GM12878 (cell line): ENCODE data around the gene SOAT2. TPM values are rescaled to one million over a fixed set of nuclear protein-coding genes. Genes with fewer than 3 reads are reported as not detected.

Source experiments
- ATAC-seq: fragments of 200-7000 bp; cut with Tn5 transposase; 3 replicates; pipeline ENCODE4 v1.9.1; 2020; ENCODE audit warnings: mild to moderate bottlenecking, moderate library complexity
- BruUV-seq: library from RNA; stranded (reverse); fragments of 400-500 nt; replicated peaks from 2 replicates; lab custom pipeline; 2021; lab: Mats Ljungman, UMichigan
- CTCF ChIA-PET: fragments of 300-600 bp; sonication (Branson Sonifier 250); formaldehyde crosslinking; extraction: SDS; loops from one replicate; lab custom pipeline; 2021; ENCODE audit warnings: inconsistent platforms; lab: Yijun Ruan, JAX
- POLR2A ChIA-PET: fragments of 350-600 bp; formaldehyde crosslinking; extraction: SDS; loops from one replicate; lab custom pipeline; 2021; ENCODE audit warnings: inconsistent platforms; lab: Charles Lee
- RAD21 ChIA-PET: fragments of 300-600 bp; sonication (Branson Sonifier 250); formaldehyde crosslinking; loops from one replicate; lab custom pipeline; 2023; ENCODE audit warnings: antibody characterized with exemption; ENCODE audit not compliant: unreplicated experiment; lab: Charles Lee
- SMC1A ChIA-PET: fragments of 300-600 bp; sonication (Branson Sonifier 250); formaldehyde crosslinking; loops from one replicate; lab custom pipeline; 2023; ENCODE audit not compliant: unreplicated experiment, uncharacterized antibody; lab: Charles Lee
- DNase-seq: peaks from one replicate; pipeline ENCODE4 v3.0.0-alpha.2; 2011; ENCODE audit warnings: low read depth, low spot score
- FAIRE-seq: peaks from 3 replicates; lab custom pipeline; 2011; peaks lifted over from hg19 to GRCh38; lab: Jason Lieb, UNC
- H2AFZ ChIP-seq: 2 replicates; pipeline ENCODE4 v1.6.0; 2011; ENCODE audit warnings: low read depth, low read length, control low read depth; ENCODE audit not compliant: control insufficient read depth
- H3K27ac ChIP-seq: 2 replicates; pipeline ENCODE4 v1.5.1; 2011; ENCODE audit warnings: control low read depth; ENCODE audit not compliant: control insufficient read depth, insufficient read depth
- H3K27me3 ChIP-seq, 2 experiments: replicated peaks in 1 of 2; 2 replicates each; pipeline versions ENCODE4 v1.6.0 to v1.6.1; 2011; ENCODE audit warnings: low read length in 1 of 2; ENCODE audit not compliant: control insufficient read depth in 2 of 2, insufficient read depth in 2 of 2
- H3K36me3 ChIP-seq, 2 experiments: 2 replicates each; pipeline ENCODE4 v1.5.1; 2011; ENCODE audit warnings: low read length in 1 of 2; ENCODE audit not compliant: control insufficient read depth in 2 of 2, insufficient read depth in 2 of 2
- H3K4me1 ChIP-seq: 2 replicates; pipeline ENCODE4 v1.6.1; 2011; ENCODE audit warnings: mild to moderate bottlenecking, low read length, moderate library complexity, mixed read lengths; ENCODE audit not compliant: control insufficient read depth, insufficient read depth
- H3K4me2 ChIP-seq: 2 replicates; pipeline ENCODE4 v1.6.0; 2011; ENCODE audit warnings: control low read depth; ENCODE audit not compliant: control insufficient read depth, insufficient read depth
- H3K4me3 ChIP-seq: fragments of 200-600 bp; sonication (generic); 2 replicates; pipeline ENCODE4 v1.5.1; 2016
- H3K79me2 ChIP-seq: 2 replicates; pipeline ENCODE4 v1.6.0; 2011; ENCODE audit warnings: low read length; ENCODE audit not compliant: control insufficient read depth, insufficient read depth
- H3K9ac ChIP-seq: 2 replicates; pipeline ENCODE4 v1.8.0; 2011; ENCODE audit warnings: low read length, control low read depth, mixed read lengths; ENCODE audit not compliant: control insufficient read depth, insufficient read depth
- H3K9me3 ChIP-seq: replicated peaks from 3 replicates; pipeline ENCODE4 v1.5.1; 2011; ENCODE audit warnings: mild to moderate bottlenecking, low read length; ENCODE audit not compliant: control insufficient read depth, insufficient read depth
- H4K20me1 ChIP-seq: 2 replicates; pipeline ENCODE4 v1.6.0; 2011; ENCODE audit not compliant: control insufficient read depth, insufficient read depth
- FOXM1 ChIP-seq: IDR thresholded peaks from 2 replicates; pipeline ENCODE4 v1.6.1; 2012; ENCODE audit warnings: low read depth, mild to moderate bottlenecking, inconsistent platforms, low read length, moderate library complexity
- SMAD5 ChIP-seq: IDR thresholded peaks from 2 replicates; pipeline ENCODE4 v1.6.1; 2016; ENCODE audit warnings: antibody characterized with exemption, low read depth
- SREBF2 ChIP-seq: IDR thresholded peaks from 2 replicates; pipeline ENCODE4 v1.6.1; 2012; ENCODE audit warnings: mild to moderate bottlenecking, low read length
- ZBED1 ChIP-seq: IDR thresholded peaks from 2 replicates; pipeline ENCODE4 v1.6.1; 2016; ENCODE audit warnings: borderline replicate concordance
- WGBS: methylation state at CpG from one replicate; pipeline ENCODE4 v1.1.6; 2016; ENCODE audit warnings: low lambda C conversion rate; ENCODE audit not compliant: insufficient replicate concordance, insufficient coverage; ENCODE audit errors: missing lambda C conversion rate; 5-methylcytosine and 5-hydroxymethylcytosine counted together
- in situ Hi-C: fragments of 300-500 bp; cut with MboI; formaldehyde crosslinking; loops from 9 replicates; pipeline ENCODE4 v1.14.3; 2018; ENCODE audit warnings: mixed read lengths
- intact Hi-C: fragments of 100-400 bp; cut with micrococcal nuclease; formaldehyde crosslinking; loops from one replicate; pipeline ENCODE4 v1.14.2; 2022; ENCODE audit not compliant: unreplicated experiment
- polyA plus RNA-seq, 11 experiments: library from polyadenylated mRNA; depleted of rRNA in 4 of 11; unstranded in 6 of 11; stranded (reverse) in 5 of 11; fragments of >200 nt; fragmentation: Nextera tagmentation in 4 of 11; fragmentation: Illumina TruSeq in 1 of 11; extraction: Ambion mirVana in 4 of 11; extraction: Trizol in 1 of 11; gene quantifications; 1 replicate in 1 of 11; 2 replicates in 10 of 11; pipeline versions ENCODE4 v1.2.1 to v1.2.3, GENCODE V29; 2011 to 2016; ENCODE audit warnings: inconsistent platforms in 2 of 11, missing spikeins in 2 of 11, low read depth in 1 of 11
- total RNA-seq, 4 experiments: library from RNA; depleted of rRNA in 3 of 4; stranded (reverse); fragments of >200 nt in 3 of 4; fragmentation: Illumina TruSeq in 1 of 4; extraction: Trizol in 1 of 4; gene quantifications; 2 replicates each; pipeline versions ENCODE4 v1.2.1 to v1.2.3, GENCODE V29; 2013 to 2021

SOAT2 gene
- total and polyA plus RNA-seq, 10 of the 15 experiments (the other 5 are each of a cell fraction or from before 2014, with no cell fraction given) = 0.08 to 1.7 (median 0.69) TPM

DNA sequence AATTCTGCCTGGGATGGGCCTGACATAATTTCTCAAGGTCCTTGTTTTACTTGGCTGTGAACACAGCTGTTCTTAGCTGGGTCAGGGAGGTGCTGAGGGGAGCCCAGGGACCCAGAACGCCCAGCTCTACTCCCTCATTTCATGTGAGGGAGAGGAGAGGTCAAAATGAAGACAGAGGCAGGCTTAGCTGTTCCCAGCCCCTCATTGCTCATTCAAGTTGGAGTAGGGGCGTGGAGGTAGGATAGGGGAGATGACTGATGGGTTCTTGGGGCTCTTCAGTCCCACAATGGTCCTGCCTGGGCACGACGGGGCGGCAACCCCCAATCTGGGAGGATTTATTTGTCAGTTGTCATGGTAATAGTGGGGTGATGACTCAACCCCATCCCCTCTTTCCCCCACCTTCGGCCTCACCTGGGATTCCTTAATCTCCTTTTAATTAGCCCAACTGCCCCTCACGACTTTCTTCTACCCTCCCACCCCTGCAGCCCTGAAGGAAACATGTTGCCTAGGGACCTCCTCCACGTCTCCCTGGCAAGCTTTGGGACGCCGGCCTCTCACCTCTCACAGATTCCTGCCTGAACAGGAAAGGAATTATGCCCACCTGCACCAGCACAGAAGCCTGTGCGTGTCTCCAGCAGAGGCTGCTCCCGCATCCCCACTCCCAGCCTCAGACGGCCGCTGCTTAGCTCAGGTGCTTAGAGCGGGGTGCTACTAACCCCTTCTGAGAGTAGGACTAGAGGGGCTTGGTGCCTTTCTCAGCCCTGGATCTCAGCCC lies 34.3 kb upstream of the SOAT2 start:
- Histone ChIP-seq H3K4me2 (no peak overlapping the region), H3K27me3 (no peaks in the 10 kb centered on the region), H4K20me1 (no peaks in the 10 kb centered on the region; the same call in 1 of the 2 replicates), H3K4me3 (no peak overlapping the region), H2AFZ (no peak overlapping the region), H3K4me1 (no peaks in the 10 kb centered on the region), H3K27ac (no peak overlapping the region), H3K9me3 (no peaks in the 10 kb centered on the region), H3K36me3 (peaks cover 7 to 14% of the 10 kb centered on the region in 2 experiments; a peak in 3 of 4 replicates), H3K9ac (no peak overlapping the region), H3K79me2 (no peaks in the 10 kb centered on the region)
- CTCF ChIA-PET = interaction anchor here (0.8 to 12.1 kb wide), 6 partner anchors 10 to 252 kb away, joined by 3 to 355 read pairs (median 30); partner anchors contain the start of genes AAAS, IGFBP6, SOAT2 and SPRYD3
- intact Hi-C loops = loop anchor here (5.0 kb wide), 1 partner anchor 88 kb away; no protein-coding TSS in a partner anchor
- TF ChIP-seq FOXM1 (no peak), SMAD5 (no peak), SREBF2 (no peak), ZBED1 (no peak)
- DNase-seq = no peak
- no peak for ATAC-seq
- POLR2A ChIA-PET = interaction anchor here (1.4 kb wide), 1 partner anchor 10 kb away, joined by 4 read pairs; the partner anchor contains the start of gene SPRYD3
- FAIRE-seq = no peak
- 81% methylated on average over 15 of the region's 15 CpGs for WGBS
- BruUV-seq = no TSS peak
- in situ Hi-C loops = no loop called here
- SMC1A ChIA-PET = interaction anchor here (7.8 kb wide), 1 partner anchor 32 kb away, joined by 126 read pairs; the partner anchor contains the start of gene SOAT2
- RAD21 ChIA-PET = interaction anchor here (1.7 to 3.7 kb wide), 2 partner anchors 30 to 34 kb away, joined by 4 to 35 read pairs; partner anchors contain the start of gene SOAT2
